ENCODE results near the gene KIAA0513.

Gene KIAA0513

DNA sequence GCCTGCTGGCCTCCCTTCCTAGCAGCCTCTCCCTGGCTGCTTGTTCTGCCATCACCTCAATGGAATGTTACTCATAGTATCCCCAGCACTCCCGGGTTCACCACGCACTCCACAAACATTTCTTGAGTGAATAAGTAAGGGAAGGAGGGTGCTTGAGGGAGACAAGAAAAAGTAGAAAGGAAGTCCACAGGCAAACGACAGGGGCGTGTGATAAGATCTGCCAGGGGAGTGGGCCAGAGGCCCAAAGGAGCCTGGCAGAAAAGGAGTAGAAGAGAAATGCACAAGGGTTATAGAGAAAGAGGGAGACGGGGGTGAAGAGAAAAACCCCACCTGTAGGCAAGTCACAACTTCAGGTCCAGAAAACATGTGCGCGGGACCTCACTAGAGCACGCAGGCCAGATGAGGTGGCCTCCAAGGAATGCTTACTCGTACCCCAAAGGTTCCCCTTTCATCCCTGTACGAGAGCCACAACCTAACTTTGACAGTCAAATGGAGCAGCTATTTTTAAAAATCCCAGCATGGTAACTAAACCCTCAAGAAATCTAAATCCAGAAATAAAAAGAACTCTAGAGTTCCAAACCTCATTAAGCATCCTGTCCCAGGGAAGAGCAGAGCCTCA, 22.9 kb upstream of the KIAA0513 start:
- no peak for DNase-seq

DNA sequence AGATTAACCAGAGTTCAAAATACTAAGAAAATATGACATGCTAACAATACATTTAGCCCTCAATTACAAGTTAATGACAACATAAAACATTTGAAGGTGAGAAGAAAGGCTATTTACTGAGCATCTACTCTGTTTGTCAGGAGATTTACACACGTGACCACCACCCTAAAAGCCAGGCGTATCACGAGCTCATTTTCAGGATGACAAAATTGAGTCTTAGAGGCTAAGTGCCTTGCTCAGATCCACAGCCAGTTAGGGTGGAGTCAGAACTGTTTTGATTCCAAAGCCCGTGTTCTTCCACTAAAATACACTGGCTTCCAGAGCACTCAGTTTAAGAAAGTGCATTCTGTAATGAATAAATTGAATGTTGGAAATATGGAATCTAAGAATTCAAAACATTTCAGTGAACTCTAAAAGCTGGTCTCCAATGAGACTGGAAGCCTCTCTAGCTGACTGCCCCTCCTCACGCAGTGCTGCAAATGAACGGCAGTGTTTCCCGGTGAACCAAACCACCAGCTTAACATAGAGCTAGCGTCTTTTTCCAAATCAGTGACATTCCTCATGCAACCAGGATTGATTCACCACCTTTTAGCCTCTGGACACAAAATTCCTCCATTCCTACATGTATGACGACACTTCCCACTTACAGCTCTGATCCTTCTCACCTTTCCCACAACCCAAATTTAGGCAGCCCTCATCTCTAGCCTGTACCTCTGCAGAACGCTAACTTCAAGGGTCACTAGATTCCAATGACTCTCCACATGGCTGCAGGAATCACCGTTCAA, 22.1 kb upstream of the KIAA0513 start:
- DNase-seq, result no peak

DNA sequence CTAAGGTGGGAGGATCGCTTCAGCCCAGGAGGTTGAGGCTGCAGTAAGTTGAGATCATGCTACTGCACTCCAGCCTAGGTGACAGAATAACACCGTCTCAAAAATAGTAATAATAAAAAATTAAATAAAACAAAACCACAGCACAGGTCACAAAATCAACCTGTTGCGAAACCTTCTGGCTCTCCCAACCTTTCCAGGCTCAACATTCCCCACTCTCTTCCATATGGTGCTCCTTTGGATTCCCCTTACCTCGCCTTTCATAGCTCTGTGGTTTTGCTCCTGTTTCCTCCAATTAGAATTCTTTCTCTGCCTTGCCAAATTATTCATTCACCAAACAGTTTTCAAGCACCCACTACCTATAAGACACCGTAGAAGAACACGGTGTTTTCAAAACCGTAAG, 21.0 kb upstream of the KIAA0513 start:
- no peak for DNase-seq

DNA sequence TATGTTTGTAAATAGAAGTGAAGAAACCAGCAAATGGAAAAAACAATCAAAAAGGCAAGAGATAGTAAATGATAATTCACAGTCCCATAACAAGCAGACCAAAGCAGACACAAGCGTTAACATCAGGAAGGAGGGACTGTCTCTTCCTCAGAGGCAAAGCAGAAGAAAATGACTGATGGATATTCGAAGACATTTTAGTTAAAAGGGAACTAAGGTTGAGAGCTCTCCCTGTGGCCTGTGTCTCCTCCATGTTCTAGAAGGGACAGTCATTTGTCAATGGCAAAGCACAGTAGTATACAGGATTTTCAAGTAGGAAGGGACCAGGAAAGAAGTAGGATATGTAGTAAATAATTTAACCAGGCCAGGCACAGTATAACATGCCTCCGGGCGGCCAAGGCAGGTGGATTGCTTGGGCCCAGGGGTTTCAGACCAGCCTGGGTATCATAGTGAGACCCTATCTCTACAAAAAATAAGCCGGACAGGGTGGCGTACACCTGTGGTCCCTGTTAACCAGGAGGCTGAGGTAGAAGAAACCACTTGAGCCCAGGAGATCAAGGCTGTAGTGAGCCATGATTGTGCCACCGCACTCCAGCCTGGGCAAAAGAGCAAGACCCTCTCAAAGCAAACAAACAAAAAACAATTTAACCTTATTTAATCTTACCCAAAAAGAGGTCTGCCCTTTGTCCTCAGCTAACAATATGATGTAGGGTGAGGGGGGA, 19.9 kb upstream of the KIAA0513 start:
- no peak for DNase-seq

DNA sequence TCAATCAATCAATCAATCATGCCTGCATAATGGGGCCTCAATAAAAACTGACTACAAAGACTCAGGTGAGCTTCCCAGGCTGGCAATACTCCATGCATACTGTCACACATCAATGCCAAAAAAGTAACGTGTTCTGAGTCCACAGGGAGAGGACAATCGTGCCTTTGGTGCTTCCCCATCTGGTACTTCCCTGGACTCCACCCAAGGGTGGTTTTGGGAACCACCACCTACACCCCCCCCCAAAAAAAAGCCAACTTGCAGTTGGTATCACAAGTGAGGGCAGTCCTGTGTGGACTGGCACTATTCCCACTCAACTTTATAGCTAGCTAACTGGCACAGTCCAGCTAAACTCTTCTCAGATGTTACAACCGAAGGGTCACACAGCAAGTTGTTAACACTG, 19.3 kb upstream of the KIAA0513 start:
- DNase-seq, result no peak

DNA sequence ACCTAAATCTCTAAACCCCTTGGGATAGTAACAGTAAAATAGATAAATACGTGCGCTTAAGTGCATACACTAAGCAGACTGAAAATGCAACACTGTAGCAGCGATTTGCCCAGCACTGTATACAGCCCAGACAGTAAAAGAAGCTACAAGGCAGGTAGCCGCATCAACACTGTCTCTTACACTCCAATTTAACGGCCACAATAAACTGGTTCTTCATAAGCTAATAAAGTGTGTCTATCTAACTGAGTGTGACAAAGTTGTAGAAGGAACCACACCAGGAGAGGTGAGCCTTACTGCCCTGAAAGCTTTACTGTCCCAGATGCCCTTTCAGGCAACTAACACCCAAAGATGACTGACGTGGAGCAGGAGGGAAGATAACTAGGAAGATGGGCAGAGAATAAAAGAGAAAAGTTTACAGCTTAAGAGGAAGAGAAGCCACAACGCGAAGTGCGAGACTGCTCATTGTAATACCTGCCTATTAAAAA, 17.1 kb upstream of the KIAA0513 start:
- no peak for DNase-seq

DNA sequence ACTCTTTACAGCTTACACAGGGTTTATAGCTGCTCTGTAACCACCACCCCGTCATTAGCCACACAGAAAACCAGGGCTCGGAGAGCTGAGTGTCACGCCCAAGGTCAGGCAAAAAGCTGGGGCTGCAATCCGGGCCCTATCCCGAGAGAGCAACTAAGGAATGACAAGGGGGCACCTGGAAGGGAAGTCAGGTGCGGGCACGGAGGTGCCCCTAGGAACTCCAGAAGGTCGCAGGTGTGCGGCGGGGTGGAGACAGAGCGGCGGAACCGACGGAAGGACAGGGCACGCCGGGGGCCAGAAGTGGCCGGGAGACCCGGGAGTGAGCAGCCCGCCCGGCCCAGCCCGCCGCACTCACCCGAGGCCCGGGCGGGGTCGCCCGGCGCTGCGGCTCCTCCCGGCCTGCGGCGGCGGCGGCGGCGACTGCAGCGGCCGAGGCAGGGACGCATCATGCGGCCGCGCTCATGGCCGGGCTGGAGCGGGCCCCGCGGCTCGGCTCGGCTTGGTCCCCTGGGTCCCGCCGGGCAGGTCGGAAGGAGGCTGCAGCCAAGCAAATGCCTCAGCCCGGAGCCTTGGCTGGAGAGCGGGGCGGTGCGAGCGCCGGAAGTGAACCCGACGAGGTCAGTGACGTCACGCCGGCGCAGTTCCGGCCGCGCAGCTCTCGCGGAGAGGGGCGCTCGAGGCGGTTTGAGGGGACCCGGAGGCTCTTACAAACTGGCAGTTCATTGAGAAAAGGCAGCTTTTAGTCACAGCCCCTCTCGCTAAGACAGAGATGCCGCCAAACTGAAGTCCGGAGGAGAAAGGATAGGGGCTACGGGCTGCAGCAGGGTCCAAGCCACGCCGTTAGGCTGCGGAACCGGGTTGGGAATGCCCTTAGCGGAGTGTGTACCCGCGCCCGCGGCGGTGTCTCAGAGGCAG, 16.4 kb upstream of the KIAA0513 start, which contains the start of gene ZDHHC7:
Gene ZDHHC7, minus strand, starts transcription at position 605 of the 915 bp plus-strand sequence. CDS start 20,917 bp downstream, outside the sequence.
- peak in 55 of 56 donors; percentile 27 to 90 (median 75) for DNase-seq

DNA sequence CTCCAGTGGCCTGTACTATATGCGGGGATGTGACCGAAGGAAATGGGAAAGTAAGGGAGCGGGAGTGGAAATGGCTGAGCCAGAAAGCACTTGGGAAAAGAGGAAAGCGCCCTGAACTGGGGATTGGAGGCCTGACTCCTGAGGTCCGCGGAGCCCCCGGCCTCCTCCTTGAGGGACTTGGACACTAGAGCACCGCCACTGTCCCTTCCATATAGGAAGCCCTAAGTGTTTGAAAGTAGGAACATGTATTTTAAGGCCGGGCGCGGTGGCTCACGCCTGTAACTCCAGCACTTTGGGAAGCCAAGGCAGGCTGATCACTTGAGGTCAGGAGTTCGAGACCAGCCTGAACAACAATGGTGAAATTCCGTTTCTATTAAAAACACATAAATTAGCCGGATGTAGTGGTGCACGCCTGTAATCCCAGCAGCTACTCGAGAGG, 15.7 kb upstream of the KIAA0513 start:
- no peak for DNase-seq

DNA sequence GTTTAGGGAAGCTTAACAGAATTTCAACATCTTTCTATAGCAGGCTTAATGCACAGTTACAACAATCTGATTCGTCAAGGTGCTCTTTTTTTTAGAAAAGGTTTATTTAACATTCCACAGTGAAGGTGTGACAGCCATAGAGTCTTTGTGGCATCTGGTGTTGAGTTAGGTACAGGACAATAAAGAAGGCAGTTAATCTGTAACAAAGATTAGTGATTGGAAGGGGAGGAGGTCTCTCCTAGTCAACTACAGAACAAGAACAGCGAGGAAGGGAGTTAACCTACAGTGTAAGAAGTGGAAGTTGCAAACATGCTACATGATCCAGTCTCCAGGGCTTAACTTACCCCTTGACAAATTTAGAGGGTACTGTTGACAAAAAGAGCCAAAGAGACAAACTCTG, 13.3 kb upstream of the KIAA0513 start:
- no peak for DNase-seq

DNA sequence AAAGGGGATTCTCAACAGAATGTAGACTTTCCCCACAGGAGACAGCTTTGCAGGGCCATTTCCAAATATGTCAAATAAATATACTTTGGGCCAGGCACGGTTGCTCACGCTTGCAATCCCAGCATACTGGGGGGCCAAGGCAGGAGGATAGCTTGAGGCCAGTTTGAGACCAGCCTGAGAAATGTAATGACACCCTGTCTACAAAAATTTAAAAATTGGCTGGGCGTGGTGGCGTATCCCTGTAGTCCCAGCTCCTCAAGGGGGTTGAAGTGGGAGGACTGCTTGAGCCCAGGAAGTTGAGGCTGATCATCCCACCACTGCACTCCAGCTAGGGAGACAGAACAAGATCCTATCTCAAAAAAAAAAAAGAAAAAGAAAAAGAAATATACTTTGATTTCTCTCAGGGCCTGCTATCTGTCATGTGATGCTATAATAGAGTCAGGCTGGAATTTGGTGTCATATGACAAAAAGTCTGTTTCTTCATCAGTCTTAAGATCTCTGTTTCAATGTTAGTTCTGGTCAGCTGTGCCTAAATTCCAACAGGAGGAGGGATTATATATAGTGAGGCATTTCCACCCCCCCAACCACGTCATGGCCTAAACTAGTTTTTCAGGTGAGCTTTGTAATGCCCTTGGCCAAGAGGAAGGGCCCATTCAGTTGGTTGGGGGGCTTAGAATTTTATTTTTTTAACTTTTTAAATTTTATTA, 12.0 kb upstream of the KIAA0513 start:
- DNase-seq, result no peak

DNA sequence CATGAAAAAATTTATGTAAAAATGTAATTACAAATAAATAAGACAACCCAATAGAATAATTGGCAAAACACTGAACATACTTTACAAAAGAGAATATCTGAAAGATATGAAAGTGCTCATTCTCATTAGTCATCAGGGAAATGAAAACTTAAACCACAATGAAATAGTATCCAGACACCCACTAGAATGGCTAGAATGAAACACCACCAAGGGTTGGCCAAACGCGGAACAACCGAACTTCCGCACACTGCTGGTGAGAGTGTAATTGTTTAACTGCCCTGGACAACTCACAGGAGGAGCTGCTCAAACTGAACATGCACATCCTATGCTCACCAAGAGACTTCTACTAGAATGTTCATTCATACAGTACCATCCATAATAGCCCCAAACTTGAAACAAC, 10.4 kb upstream of the KIAA0513 start:
- no peak for DNase-seq

DNA sequence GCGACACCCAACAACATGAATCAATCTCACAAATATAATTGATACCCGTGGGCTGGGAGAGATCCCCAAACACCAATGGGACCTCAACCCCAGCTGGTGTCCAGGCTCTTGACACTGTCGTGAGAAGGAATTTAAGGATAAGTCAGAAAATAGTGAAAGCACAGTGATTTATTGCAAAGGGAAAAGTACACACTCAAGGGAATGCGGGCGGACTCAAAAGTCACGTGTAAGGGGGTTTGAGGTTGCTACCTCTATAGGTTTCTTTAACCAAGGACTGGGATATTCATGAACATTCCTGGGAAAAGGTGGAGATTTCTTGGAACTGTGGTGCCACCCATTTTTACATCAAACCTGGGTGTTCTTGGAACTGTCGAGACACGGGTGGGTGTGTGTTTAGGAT, 10.0 kb upstream of the KIAA0513 start:
- no peak for DNase-seq

DNA sequence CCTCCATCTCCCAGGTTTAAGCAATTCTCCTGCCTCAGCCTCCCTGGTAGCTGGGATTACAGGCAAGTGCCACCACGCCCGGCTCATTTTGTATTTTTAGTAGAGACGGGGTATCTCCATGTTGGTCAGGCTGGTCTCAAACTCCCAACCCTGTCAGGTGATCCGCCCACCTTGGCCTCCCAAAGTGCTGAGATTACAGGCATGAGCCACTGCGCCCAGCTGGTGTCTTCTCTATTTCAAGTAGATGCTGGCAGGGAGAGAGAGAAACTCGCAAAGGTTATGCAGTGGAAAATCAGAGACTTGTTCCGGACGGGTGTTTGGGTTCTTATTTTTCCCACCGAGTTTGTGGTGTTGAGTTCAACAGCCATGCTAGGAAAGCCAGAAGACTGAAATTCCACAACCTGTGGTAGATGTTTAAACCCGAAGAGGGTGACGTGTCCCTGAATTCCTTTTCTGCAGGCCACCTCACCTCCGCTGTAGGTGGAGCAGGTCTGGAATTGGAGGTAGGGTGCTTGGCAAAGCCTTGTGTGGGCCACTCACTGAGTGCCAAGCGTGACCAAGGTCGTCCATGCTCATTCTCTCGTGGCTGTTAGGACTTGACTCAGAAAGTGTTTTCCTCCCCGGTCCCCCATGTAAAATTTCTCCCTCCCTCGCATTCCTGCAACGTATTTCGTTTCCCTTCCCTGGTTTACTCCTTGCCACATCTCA, 8.9 kb upstream of the KIAA0513 start:
- DNase-seq, result no peak

DNA sequence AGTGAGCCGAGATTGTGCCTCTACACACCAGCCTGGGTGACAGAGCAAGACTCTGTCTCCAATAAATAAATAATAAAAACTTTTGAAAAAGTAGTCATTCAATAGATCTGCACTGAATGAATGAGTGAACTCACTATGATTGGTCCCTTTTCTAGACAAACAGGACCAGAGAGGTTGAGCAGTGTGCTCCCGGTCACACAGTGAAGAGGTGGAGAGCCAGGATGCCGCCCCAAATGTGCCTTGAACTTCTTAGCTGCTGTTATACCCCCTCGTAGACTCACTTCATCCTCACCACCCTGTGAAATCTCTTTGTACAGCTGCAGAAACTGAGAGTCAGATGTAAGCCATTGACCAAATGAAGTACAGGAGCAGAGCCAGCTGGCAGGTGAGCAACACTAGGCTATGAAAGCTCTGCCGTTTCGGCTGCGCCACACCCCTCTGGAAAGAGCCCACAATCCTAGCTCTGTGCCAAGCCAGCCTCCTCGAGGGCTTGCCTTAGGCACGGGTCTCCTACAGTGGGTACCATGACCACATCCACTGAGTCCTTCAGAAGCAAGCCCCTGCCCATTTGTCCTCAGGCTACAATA, 7.8 kb upstream of the KIAA0513 start:
- peak in 4 of 56 donors; percentile 12 to 31 (median 19) for DNase-seq

DNA sequence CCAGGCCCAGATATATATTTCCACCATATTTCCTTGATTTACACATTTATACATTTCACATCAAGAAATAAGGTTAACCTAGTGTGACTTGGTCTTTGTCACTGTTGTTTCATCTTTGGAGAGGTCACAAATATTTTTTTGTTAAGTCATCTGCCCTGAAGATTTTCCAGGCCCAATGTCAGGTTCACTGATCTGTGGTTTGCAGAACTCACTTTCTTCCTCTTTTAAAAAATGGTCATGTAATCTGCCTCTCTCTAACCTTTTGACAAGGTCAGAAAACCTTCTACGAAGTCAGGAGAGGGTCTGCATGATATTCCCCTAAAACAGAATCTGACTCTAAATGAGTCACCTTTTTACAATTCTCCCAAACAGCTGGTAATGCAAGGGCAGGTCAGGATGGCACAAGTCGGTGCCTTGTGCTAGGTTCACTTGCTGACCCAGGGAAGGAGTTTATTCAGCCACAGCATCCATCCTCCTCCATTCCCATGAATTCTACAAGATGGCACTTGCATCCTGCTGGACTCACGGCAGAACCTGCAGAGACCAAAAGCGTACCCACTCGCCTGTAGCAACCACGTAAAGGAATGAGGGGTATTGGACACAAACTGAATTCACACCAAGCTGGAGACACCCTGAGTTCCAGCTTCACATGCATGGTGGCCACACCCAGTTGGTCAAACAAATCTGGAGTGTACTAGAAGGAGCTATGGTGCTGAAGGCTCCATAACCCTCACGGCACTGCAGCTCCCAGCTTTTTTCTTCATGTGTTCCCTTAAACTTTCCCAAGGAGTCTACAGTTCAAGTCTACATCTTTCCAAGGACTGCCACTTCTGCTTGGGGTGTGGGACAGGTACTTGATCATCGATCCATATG, 1.6 kb upstream of the KIAA0513 start:
- DNase-seq, result no peak

DNA sequence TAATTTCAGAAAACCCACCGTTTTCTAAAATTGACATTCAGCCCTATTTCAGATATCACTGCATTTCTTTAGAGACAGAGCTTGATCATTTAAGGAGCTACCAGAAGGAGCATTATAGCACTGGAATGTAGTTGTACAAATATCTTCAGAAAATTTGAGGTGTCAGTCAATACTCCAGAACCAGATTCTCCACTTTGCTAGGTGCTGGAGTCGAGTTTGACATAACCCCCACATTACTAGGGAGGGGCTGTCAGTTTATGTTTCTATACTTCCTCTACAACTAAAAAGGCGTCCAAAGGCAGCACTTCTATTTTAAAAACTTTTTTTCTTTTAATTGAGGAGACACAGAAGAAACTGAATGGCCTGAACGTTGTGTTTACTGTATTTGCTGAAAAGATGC, 892 bp upstream of the KIAA0513 start:
- no peak for DNase-seq

DNA sequence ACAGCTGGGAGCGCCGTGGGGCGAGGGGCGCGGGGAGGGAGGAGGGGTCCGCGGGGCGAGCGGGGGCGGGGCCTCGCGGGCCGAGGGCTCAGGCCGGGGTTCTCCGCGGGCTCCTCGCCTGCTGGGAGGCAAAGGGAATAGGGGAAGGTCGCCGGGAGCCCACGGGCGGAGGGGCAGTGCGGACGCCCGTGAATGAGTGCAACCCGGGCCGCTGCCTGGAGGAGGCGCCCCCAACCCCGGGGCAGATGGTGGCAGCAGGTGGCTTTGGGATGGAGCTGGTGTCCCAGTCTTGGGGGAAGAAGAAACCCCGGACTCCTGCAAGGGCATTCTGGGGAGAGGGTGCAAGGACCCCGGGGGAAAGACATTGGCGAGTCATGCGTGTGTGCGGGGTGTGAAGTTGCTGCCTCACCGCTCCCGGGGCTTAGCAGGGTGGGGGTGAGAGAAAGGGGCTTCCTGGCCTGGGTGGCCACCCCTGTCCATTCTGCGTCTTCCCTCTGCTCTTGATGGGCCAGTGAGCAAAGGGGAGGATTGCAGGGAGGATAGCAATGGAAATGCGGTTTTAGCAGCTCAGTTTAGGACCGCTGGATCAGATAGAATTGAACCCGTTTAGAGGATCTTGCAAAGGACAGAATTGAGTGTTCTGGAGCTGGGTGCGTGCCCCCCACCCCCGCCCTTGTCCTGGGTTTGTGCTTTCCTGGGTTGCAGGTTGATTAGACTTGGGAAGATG, 526 bp downstream of the KIAA0513 start:
- peak in 2 of 56 donors; percentile 15 to 29 for DNase-seq
